AG09319 (cell line): ENCODE results near the gene ARSG.

Source experiments
- DNase-seq: peaks from one replicate; pipeline ENCODE4 v3.0.0-alpha.2; 2010; ENCODE audit warnings: low read depth; ENCODE audit errors: extremely low read depth
- CTCF ChIP-seq: IDR thresholded peaks from 2 replicates; pipeline ENCODE4 v1.5.1; 2011; ENCODE audit warnings: low read depth, mild to moderate bottlenecking, inconsistent platforms, low read length, moderate library complexity

The ARSG gene

GRCh38 chr17:68425979-68426378, 134.7 kb downstream of the ARSG start:
- no peak for TF ChIP-seq CTCF
- DNase-seq = no peak

GRCh38 chr17:68427575-68427974, 136.3 kb downstream of the ARSG start:
- DNase-seq = no peak

GRCh38 chr17:68428498-68429172, 137.3 kb downstream of the ARSG start:
- no peak for TF ChIP-seq CTCF
- DNase-seq = no peak

More at GRCh38 chr17:68427575-68427974, 136.3 kb downstream of the ARSG start:
- TF ChIP-seq CTCF = no peak

DNA sequence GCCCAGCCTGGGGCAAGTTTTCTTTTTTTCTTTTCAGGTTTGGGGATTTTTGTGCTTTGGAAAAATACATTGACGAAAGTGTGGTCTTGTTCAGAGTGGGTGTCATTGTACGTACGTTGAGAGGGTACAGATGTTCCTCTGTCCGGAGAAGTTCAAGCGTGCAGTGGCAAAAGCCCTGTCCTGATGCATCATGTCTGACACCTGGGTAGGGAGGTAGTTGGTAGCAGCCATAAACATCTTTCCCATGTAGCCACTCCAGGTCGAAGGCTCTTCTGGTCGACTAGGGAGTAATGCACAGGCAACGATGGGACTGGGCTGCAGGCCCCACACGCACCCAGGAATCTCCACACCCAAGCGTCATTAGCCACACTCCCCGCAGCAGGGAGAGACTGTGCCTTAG, 138.6 kb downstream of the ARSG start:
- DNase-seq = no peak
- no peak for TF ChIP-seq CTCF

- no peak for DNase-seq
- no peak for TF ChIP-seq CTCF
These were observed 139.8 kb downstream of the ARSG start for GRCh38 chr17:68431045-68431608.

DNA sequence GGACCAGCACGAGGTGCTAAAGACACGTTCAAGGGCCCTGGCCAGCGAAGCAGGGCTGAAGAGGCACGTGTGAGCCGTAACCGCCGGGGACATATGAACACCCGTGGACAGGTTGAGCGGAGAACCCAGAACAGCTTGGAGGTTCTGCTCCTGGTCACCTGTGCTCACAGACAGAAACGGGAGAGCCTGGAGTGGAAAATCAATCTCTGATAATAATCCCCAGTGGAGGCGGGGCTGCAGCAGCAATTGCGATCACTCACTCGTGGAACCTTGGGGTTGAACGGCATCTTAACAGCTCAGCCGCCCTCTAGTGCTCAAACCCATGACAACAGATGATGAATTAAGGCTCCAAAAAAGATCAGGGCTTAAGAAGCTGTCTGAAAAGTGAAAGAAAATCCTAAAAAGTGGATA, 140.4 kb downstream of the ARSG start:
- DNase-seq = no peak
- peak; percentile 27 for TF ChIP-seq CTCF

- no peak for DNase-seq
- TF ChIP-seq CTCF = no peak
These were observed 141.0 kb downstream of the ARSG start for GRCh38 chr17:68432086-68432864.
